ENCODE measurements around the gene NKD2.

The NKD2 gene

DNA sequence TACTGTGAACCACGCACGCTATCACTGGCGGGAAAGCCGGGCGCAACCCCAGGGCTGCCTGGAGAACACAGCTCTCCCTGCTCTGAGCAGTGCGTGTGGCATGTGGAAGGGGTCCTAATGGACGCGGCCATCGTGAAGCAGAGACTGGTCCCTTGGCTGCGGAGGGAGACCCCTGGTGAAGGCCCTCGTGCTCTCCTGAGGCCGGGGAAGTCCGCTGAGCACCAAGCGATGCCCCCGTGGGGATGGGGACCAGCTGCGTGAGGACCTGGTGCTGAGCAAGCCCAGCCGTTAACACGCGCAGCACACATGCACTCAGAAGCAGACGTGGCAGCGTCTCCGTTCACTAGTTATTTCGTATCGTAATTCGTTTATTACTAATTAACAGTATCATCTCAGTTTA, 78.8 kb downstream of the NKD2 start:
- DNase-seq = no peak

- no peak for DNase-seq
Observed at GRCh38 chr5:1088031-1088430, 79.4 kb downstream of the NKD2 start.
